K562 (cell line): ENCODE measurements around the gene COMMD2. TPM values are rescaled to one million over a fixed set of nuclear protein-coding genes. Genes with fewer than 3 reads are reported as not detected.

ENCODE experiments used
- ADNP ChIP-seq: fragments of 200-800 bp; sonication (Bioruptor generic); IDR thresholded peaks from 2 replicates; pipeline ENCODE4 v1.6.1; 2016; ENCODE audit warnings: missing genetic modification characterization, missing compliant biosample characterization
- CAMTA2 ChIP-seq: fragments of 250-450 bp; sonication (Bioruptor Pico); conservative IDR thresholded peaks from 2 replicates; pipeline ENCODE4 v1.5.1; 2022
- CEBPG ChIP-seq, 3 experiments: fragments of 200-800 bp in 1 of 3; sonication (Bioruptor generic) in 1 of 3; sonication (generic) in 1 of 3; formaldehyde crosslinking in 1 of 3; IDR thresholded peaks in 2 of 3; conservative IDR thresholded peaks in 1 of 3; 2 replicates each; pipeline versions ENCODE4 v1.6.1 to v1.8.0; 2016 to 2022; ENCODE audit warnings: missing compliant biosample characterization in 2 of 3, missing genetic modification characterization in 2 of 3, mild to moderate bottlenecking in 1 of 3, missing genetic modification reagents in 1 of 3
- CUX1 ChIP-seq: fragments of 200-800 bp; sonication (Bioruptor generic); IDR thresholded peaks from 2 replicates; pipeline ENCODE4 v1.6.1; 2016; ENCODE audit warnings: missing genetic modification characterization, missing compliant biosample characterization
- HMG20A ChIP-seq: fragments of 450-650 bp; formaldehyde crosslinking; conservative IDR thresholded peaks from 2 replicates; pipeline ENCODE4 v1.4.0; 2020; ENCODE audit warnings: mild to moderate bottlenecking, mixed read lengths
- MXI1 ChIP-seq: IDR thresholded peaks from 2 replicates; pipeline ENCODE4 v1.6.1; 2011; ENCODE audit warnings: low read depth, mild to moderate bottlenecking, improper control_type of control experiment, low read length
- ZNF398 ChIP-seq: fragments of 250-450 bp; sonication (Bioruptor Pico); IDR thresholded peaks from 2 replicates; pipeline ENCODE4 v1.8.0; 2021; ENCODE audit warnings: moderate library complexity, mild to moderate bottlenecking, inconsistent platforms
- polyA plus RNA-seq, 8 experiments: library from polyadenylated mRNA; depleted of rRNA in 4 of 8; stranded (reverse) in 5 of 8; unstranded in 3 of 8; fragments of >200 nt; fragmentation: Nextera tagmentation in 2 of 8; fragmentation: Illumina TruSeq in 1 of 8; extraction: Ambion mirVana in 2 of 8; extraction: Trizol in 1 of 8; gene quantifications; 2 replicates each; pipeline versions ENCODE4 v1.2.1 to v1.2.3, GENCODE V29; 2011 to 2014; ENCODE audit warnings: inconsistent platforms in 1 of 8, missing spikeins in 1 of 8
- total RNA-seq, 7 experiments: library from RNA; depleted of rRNA in 6 of 7; stranded (reverse); fragments of >200 nt in 6 of 7; fragmentation: Illumina TruSeq in 2 of 7; extraction: Trizol in 2 of 7; gene quantifications; 2 replicates each; pipeline versions ENCODE4 v1.2.1 to v1.2.3, GENCODE V29; 2011 to 2021; ENCODE audit warnings: low replicate concordance in 1 of 7
- TF ChIP-seq, protein P1 (sequence below), 2 experiments: fragments of 450-650 bp; IDR thresholded peaks; 2 replicates each; pipeline ENCODE4 v1.6.1; 2016; ENCODE audit warnings: mild to moderate bottlenecking in 2 of 2, borderline replicate concordance in 1 of 2, low read depth in 1 of 2, moderate library complexity in 1 of 2

Gene COMMD2
- total and polyA plus RNA-seq, 9 of the 15 experiments (the other 6 are each of a cell fraction or from before 2014, with no cell fraction given): 25.8 to 102 (median 41.8) TPM

- TF ChIP-seq, protein P1, sequence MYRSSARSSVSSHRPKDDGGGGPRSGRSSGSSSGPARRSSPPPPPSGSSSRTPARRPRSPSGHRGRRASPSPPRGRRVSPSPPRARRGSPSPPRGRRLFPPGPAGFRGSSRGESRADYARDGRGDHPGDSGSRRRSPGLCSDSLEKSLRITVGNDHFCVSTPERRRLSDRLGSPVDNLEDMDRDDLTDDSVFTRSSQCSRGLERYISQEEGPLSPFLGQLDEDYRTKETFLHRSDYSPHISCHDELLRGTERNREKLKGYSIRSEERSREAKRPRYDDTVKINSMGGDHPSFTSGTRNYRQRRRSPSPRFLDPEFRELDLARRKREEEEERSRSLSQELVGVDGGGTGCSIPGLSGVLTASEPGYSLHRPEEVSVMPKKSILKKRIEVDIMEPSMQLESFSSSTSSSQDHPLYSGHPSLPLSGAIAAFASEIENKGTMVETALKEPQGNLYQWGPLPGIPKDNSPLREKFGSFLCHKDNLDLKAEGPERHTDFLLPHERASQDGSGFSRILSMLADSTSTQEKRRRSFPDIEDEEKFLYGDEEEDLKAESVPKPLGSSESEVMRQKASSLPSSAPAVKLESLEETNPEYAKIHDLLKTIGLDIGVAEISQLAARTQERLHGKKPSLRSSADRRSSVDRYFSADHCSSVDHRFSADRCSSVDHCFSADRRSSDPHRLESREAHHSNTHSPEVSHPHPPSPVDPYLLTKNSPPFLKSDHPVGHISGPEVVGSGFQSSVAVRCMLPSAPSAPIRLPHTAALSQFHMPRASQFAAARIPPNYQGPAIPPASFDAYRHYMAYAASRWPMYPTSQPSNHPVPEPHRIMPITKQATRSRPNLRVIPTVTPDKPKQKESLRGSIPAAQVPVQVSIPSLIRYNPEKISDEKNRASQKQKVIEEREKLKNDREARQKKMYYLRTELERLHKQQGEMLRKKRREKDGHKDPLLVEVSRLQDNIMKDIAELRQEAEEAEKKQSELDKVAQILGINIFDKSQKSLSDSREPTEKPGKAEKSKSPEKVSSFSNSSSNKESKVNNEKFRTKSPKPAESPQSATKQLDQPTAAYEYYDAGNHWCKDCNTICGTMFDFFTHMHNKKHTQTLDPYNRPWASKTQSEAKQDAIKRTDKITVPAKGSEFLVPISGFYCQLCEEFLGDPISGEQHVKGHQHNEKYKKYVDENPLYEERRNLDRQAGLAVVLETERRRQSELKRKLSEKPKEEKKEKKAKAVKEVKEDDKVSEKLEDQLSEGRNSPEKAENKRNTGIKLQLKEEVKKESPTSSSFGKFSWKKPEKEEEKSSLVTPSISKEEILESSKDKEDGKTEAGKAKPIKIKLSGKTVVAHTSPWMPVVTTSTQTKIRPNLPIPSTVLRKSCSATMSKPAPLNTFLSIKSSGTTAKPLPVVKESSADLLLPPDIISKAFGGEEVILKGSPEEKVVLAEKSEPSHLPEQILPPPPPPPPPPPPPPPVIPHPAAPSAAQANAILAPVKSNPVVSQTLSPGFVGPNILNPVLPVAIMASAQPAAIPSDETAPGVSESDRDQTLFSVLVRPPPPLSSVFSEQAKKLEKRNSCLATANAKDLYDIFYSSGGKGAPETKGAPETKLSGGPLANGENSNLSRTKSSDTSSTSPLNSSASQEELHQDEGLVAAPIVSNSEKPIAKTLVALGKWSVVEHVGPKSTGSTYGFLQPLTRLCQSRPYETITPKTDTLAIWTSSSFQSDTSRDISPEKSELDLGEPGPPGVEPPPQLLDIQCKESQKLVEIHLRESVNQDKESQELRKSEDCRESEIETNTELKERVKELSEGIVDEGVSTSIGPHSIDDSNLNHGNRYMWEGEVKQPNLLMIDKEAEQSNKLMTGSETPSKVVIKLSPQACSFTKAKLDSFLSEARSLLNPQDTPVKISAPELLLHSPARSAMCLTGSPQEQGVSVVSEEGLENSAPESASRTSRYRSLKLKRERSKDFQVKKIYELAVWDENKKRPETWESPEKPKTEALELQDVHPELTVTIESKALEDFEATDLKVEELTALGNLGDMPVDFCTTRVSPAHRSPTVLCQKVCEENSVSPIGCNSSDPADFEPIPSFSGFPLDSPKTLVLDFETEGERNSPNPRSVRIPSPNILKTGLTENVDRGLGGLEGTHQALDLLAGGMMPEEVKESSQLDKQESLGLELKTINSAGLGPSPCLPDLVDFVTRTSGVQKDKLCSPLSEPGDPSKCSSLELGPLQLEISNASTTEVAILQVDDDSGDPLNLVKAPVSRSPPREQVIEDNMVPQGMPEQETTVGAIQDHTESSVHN (IDR thresholded peaks at IDR 0.05; ENCODE audit: borderline replicate concordance in 1 of 2, low read depth in 1 of 2): no peak
- TF ChIP-seq CUX1 (CRISPR knock-in tag): no peak
- TF ChIP-seq ZNF398 (CRISPR knock-in tag): no peak
- no peak for TF ChIP-seq ADNP
- TF ChIP-seq MXI1: no peak
- no peak for TF ChIP-seq HMG20A (CRISPR knock-in tag)
- peak; percentile 75 for TF ChIP-seq CEBPG (CRISPR knock-in tag; IDR thresholded peaks at IDR 0.05)
- no peak for TF ChIP-seq CEBPG (tag; conservative IDR thresholded peaks at IDR 0.05 in 1 of 2, IDR thresholded peaks at IDR 0.05 in 1 of 2)
- TF ChIP-seq CAMTA2 (CRISPR knock-in tag): no peak
These were observed at the start of gene COMMD2 (continued) for GRCh38 chr3:149752051-149752787.
